ENCODE data around the gene USP13.
"Not testable (repeated sequence)": the region's sequence is repeated elsewhere in the genome, so short reads cannot be mapped to it uniquely, and the experiment has no call there.

Gene USP13
- 8.4 to 10.1 (median 9.8) reads per million in 3 experiments for total RNA-seq

GRCh38 chr3:179652447-179653095 lies at the start of gene USP13:
USP13 (plus strand) TSS chr3:179653040; CDS start chr3:179653226, 186 bp downstream.
- peak; percentile 59 for DNase-seq

GRCh38 chr3:179603321-179603720 lies 49.5 kb upstream of the USP13 start:
- DNase-seq, result no peak

- no peak for DNase-seq
These were observed 49.0 kb upstream of the USP13 start for GRCh38 chr3:179603831-179604230.

GRCh38 chr3:179604321-179605078 lies 48.3 kb upstream of the USP13 start, which contains the start of the genes MRPL47 and NDUFB5:
MRPL47 (minus strand) TSS chr3:179604638; CDS start chr3:179604624, 14 bp downstream.
NDUFB5 (plus strand) TSS chr3:179604794; CDS start chr3:179604816, 22 bp downstream.
- peak; percentile 93 for DNase-seq

- DNase-seq, result no peak
These were observed 46.2 kb upstream of the USP13 start for GRCh38 chr3:179606534-179607085.

- DNase-seq, result peak; percentile 13
These were observed 43.7 kb upstream of the USP13 start for GRCh38 chr3:179608931-179609720.

GRCh38 chr3:179610066-179610465 lies 42.8 kb upstream of the USP13 start:
- no peak for DNase-seq

GRCh38 chr3:179613807-179614206 lies 39.0 kb upstream of the USP13 start:
- DNase-seq, result no peak

- DNase-seq, result no peak
These were observed 37.2 kb upstream of the USP13 start for GRCh38 chr3:179615458-179616173.

- DNase-seq, result no peak
These were observed 30.8 kb upstream of the USP13 start for GRCh38 chr3:179622023-179622422.

- DNase-seq, result no peak
These were observed 28.4 kb upstream of the USP13 start for GRCh38 chr3:179624451-179624850.

GRCh38 chr3:179630753-179631451 lies 21.9 kb upstream of the USP13 start:
- DNase-seq, result no peak

GRCh38 chr3:179640469-179640868 lies 12.4 kb upstream of the USP13 start:
- no peak for DNase-seq

- DNase-seq, result no peak
These were observed 10.0 kb upstream of the USP13 start for GRCh38 chr3:179642871-179643270.

- not testable (repeated sequence) for DNase-seq
These were observed 9.0 kb upstream of the USP13 start for GRCh38 chr3:179643837-179644236.

- DNase-seq, result no peak
These were observed 6.7 kb upstream of the USP13 start for GRCh38 chr3:179646177-179646576.

GRCh38 chr3:179651687-179652446 lies 973 bp upstream of the USP13 start:
- DNase-seq, result no peak

GRCh38 chr3:179653096-179653797 lies 407 bp downstream of the USP13 start:
- peak; percentile 63 for DNase-seq

- DNase-seq, result no peak
These were observed 2.4 kb downstream of the USP13 start for GRCh38 chr3:179655236-179655635.

- no peak for DNase-seq
These were observed 5.8 kb downstream of the USP13 start for GRCh38 chr3:179658606-179659005.
